Keratinocyte (primary cell): Measurements from ENCODE around the gene PCP4L1. TPM values are rescaled to one million over a fixed set of nuclear protein-coding genes. Genes with fewer than 3 reads are reported as not detected.

Experiments used
- DNase-seq: peaks from one replicate; pipeline ENCODE4 v3.0.0-alpha.2; 2011; ENCODE audit warnings: low read depth, missing footprints, low spot score
- FAIRE-seq: peaks from 2 replicates; lab custom pipeline; 2011; peaks lifted over from hg19 to GRCh38; lab: Jason Lieb, UNC
- H2AFZ ChIP-seq: 2 replicates; pipeline ENCODE4 v1.6.0; 2012; ENCODE audit warnings: low read length, control low read depth, inconsistent platforms; ENCODE audit not compliant: control insufficient read depth
- H3K27ac ChIP-seq: 2 replicates; pipeline ENCODE4 v1.5.1; 2011; ENCODE audit warnings: low read length; ENCODE audit not compliant: control insufficient read depth, insufficient read depth
- H3K27me3 ChIP-seq: 3 replicates; pipeline ENCODE4 v1.6.0; 2011; ENCODE audit warnings: low read length; ENCODE audit not compliant: control insufficient read depth, insufficient read depth; ENCODE audit errors: extremely low read depth
- H3K36me3 ChIP-seq, 2 experiments: 2 replicates in 1 of 2; 3 replicates in 1 of 2; pipeline ENCODE4 v1.5.1; 2011; ENCODE audit warnings: low read length in 2 of 2, mild to moderate bottlenecking in 1 of 2; ENCODE audit not compliant: control insufficient read depth in 2 of 2, insufficient read depth in 2 of 2; ENCODE audit errors: extremely low read depth in 1 of 2
- H3K4me1 ChIP-seq: 3 replicates; pipeline ENCODE4 v1.5.1; 2011; ENCODE audit warnings: low read length; ENCODE audit not compliant: control insufficient read depth, insufficient read depth; ENCODE audit errors: extremely low read depth
- H3K4me2 ChIP-seq: 3 replicates; pipeline ENCODE4 v1.6.0; 2011; ENCODE audit warnings: low read depth, low read length; ENCODE audit not compliant: control insufficient read depth, insufficient read depth; ENCODE audit errors: extremely low read depth
- H3K4me3 ChIP-seq, 3 experiments: fragments of 200-600 bp in 1 of 3; sonication (generic) in 1 of 3; 2 replicates in 2 of 3; 3 replicates in 1 of 3; pipeline ENCODE4 v1.5.1; 2011 to 2016; ENCODE audit warnings: low read length in 3 of 3, mild to moderate bottlenecking in 3 of 3, control low read depth in 2 of 3, inconsistent platforms in 1 of 3, low read depth in 1 of 3, mixed read lengths in 1 of 3, mixed run types in 1 of 3, moderate library complexity in 1 of 3; ENCODE audit not compliant: control insufficient read depth in 2 of 3, insufficient read depth in 2 of 3; ENCODE audit errors: extremely low read depth in 1 of 3
- H3K79me2 ChIP-seq: 2 replicates; pipeline ENCODE4 v1.6.0; 2012; ENCODE audit warnings: low read length; ENCODE audit not compliant: control insufficient read depth, insufficient read depth
- H3K9ac ChIP-seq: 3 replicates; pipeline ENCODE4 v1.6.0; 2011; ENCODE audit warnings: low read length; ENCODE audit not compliant: control insufficient read depth, insufficient read depth; ENCODE audit errors: extremely low read depth
- H3K9me1 ChIP-seq: 3 replicates; pipeline ENCODE4 v1.6.0; 2011; ENCODE audit warnings: low read length; ENCODE audit not compliant: control insufficient read depth, insufficient read depth; ENCODE audit errors: extremely low read depth
- H3K9me3 ChIP-seq: 2 replicates; pipeline ENCODE4 v1.5.1; 2012; ENCODE audit warnings: low read depth, low read length; ENCODE audit not compliant: control insufficient read depth
- H4K20me1 ChIP-seq: 3 replicates; pipeline ENCODE4 v1.6.0; 2011; ENCODE audit warnings: low read length; ENCODE audit not compliant: control insufficient read depth, insufficient read depth; ENCODE audit errors: extremely low read depth
- CTCF ChIP-seq, 3 experiments: IDR thresholded peaks in 1 of 3; conservative IDR thresholded peaks in 1 of 3; optimal IDR thresholded peaks in 1 of 3; 2 replicates in 2 of 3; 3 replicates in 1 of 3; pipeline versions ENCODE3 to v1.5.1; 2011; ENCODE audit warnings: low read length in 3 of 3, mild to moderate bottlenecking in 3 of 3, moderate library complexity in 2 of 3, control low read depth in 1 of 3, inconsistent platforms in 1 of 3; ENCODE audit not compliant: insufficient read depth in 2 of 3; ENCODE audit errors: extremely low read depth in 1 of 3
- EZH2 ChIP-seq: IDR thresholded peaks from one replicate; pipeline ENCODE4 v1.6.1; 2012; ENCODE audit warnings: inconsistent platforms, mild to moderate bottlenecking, low read length, moderate library complexity
- dilution Hi-C: fragments of 300-500 bp; cut with MboI; formaldehyde crosslinking; loops from one replicate; pipeline ENCODE4 v1.7.0; 2020; ENCODE audit warnings: low sequenced_read_pairs; ENCODE audit not compliant: extremely low pct_ligation_motif_present
- polyA plus RNA-seq, 5 experiments: library from polyadenylated mRNA; depleted of rRNA in 3 of 5; stranded (reverse) in 3 of 5; stranded (forward) in 1 of 5; unstranded in 1 of 5; fragments of >200 nt; gene quantifications; 1 replicate in 1 of 5; 2 replicates in 3 of 5; 3 replicates in 1 of 5; pipeline versions ENCODE4 v1.2.1 to v1.2.3, GENCODE V29; 2011 to 2012; ENCODE audit warnings: missing spikeins in 2 of 5, low read depth in 1 of 5, low replicate concordance in 1 of 5

The PCP4L1 gene
- polyA plus RNA-seq, 1 donor (not counting 4 experiments of a cell fraction or from before 2014, with no cell fraction given), result 0.04 TPM

GRCh38 chr1:161226320-161226711 lies 32.2 kb upstream of the PCP4L1 start:
- no peaks in the 10 kb centered on the region for H3K9me3 ChIP-seq
- H3K9ac ChIP-seq, result peak overlapping the region; percentile 84
- H3K4me3 ChIP-seq, result peak overlapping the region; percentile 88 to 97 (median 90)
- no peaks in the 10 kb centered on the region for H3K27me3 ChIP-seq
- peak overlapping the region; percentile 61 for H3K27ac ChIP-seq
- FAIRE-seq, result no peak
- TF ChIP-seq EZH2, result no peak
- TF ChIP-seq CTCF (optimal IDR thresholded peaks at IDR 0.05 in 1 of 3, IDR thresholded peaks at IDR 0.05 in 1 of 3, conservative IDR thresholded peaks at IDR 0.05 in 1 of 3; ENCODE audit: extremely low read depth in 1 of 3, insufficient read depth in 2 of 3, low read length in 3 of 3), result no peak
- H3K36me3 ChIP-seq, result peaks cover 12 to 17% of the 10 kb centered on the region in 2 experiments
- no peaks in the 10 kb centered on the region for H3K9me1 ChIP-seq
- H3K4me1 ChIP-seq, result peaks cover 19% of the 10 kb centered on the region
- H2AFZ ChIP-seq, result peak overlapping the region; percentile 95
- dilution Hi-C loops, result no loop called here
- peaks cover 13% of the 10 kb centered on the region for H3K79me2 ChIP-seq
- no peaks in the 10 kb centered on the region for H4K20me1 ChIP-seq
- no peak for DNase-seq
- H3K4me2 ChIP-seq, result peak overlapping the region; percentile 97

- FAIRE-seq (peak; percentile 9), DNase-seq (no peak)
- H3K4me3 ChIP-seq, result peak overlapping the region; percentile 88 to 97 (median 90)
- no peaks in the 10 kb centered on the region for H3K9me3 ChIP-seq
- H3K36me3 ChIP-seq, result peaks cover 12 to 17% of the 10 kb centered on the region in 2 experiments
- H3K9me1 ChIP-seq, result no peaks in the 10 kb centered on the region
- peaks cover 13% of the 10 kb centered on the region for H3K79me2 ChIP-seq
- H2AFZ ChIP-seq, result peak overlapping the region; percentile 50
- TF ChIP-seq EZH2 (no peak), CTCF (optimal IDR thresholded peaks at IDR 0.05 in 1 of 3, IDR thresholded peaks at IDR 0.05 in 1 of 3, conservative IDR thresholded peaks at IDR 0.05 in 1 of 3; ENCODE audit: extremely low read depth in 1 of 3, insufficient read depth in 2 of 3, low read length in 3 of 3) (no peak)
- peaks cover 19% of the 10 kb centered on the region for H3K4me1 ChIP-seq
- H3K4me2 ChIP-seq, result peak overlapping the region; percentile 97
- peak overlapping the region; percentile 42 for H3K27ac ChIP-seq
- dilution Hi-C loops, result no loop called here
- H4K20me1 ChIP-seq, result no peaks in the 10 kb centered on the region
- H3K27me3 ChIP-seq, result no peaks in the 10 kb centered on the region
- H3K9ac ChIP-seq, result peak overlapping the region; percentile 84
Measured at GRCh38 chr1:161226759-161227158, 31.8 kb upstream of the PCP4L1 start.
